H9 (cell line): ENCODE measurements around the gene CFDP1. TPM values are rescaled to one million over a fixed set of nuclear protein-coding genes. Genes with fewer than 3 reads are reported as not detected.

Experiments
- DNase-seq: peaks from one replicate; pipeline ENCODE4 v3.0.0-alpha.2; 2017
- H2AFZ ChIP-seq: one replicate; pipeline ENCODE4 v1.6.1; 2013; ENCODE audit warnings: mild to moderate bottlenecking, low read length, control low read depth, moderate library complexity
- H2AK5ac ChIP-seq: 2 replicates; pipeline ENCODE4 v1.6.1; 2013; ENCODE audit warnings: low read length, control low read depth, mixed read lengths; ENCODE audit not compliant: insufficient read length
- H2BK120ac ChIP-seq: one replicate; pipeline ENCODE4 v1.6.1; 2013; ENCODE audit warnings: low read depth, mild to moderate bottlenecking, low read length, control low read depth, inconsistent platforms; ENCODE audit not compliant: poor library complexity, severe bottlenecking
- H2BK12ac ChIP-seq: 2 replicates; pipeline ENCODE4 v1.6.1; 2013; ENCODE audit warnings: low read length, control low read depth, mixed read lengths, low read depth; ENCODE audit not compliant: insufficient read length
- H2BK15ac ChIP-seq: 2 replicates; pipeline ENCODE4 v1.6.1; 2013; ENCODE audit warnings: low read depth, low read length, control low read depth
- H2BK20ac ChIP-seq: one replicate; pipeline ENCODE4 v1.6.1; 2013; ENCODE audit warnings: low read depth, mild to moderate bottlenecking, low read length, control low read depth, inconsistent platforms; ENCODE audit not compliant: poor library complexity, severe bottlenecking
- H2BK5ac ChIP-seq: 2 replicates; pipeline ENCODE4 v1.6.1; 2013; ENCODE audit warnings: low read length, control low read depth, mixed read lengths; ENCODE audit not compliant: insufficient read length
- H3K14ac ChIP-seq: 2 replicates; pipeline ENCODE4 v1.6.1; 2013; ENCODE audit warnings: low read length, control low read depth; ENCODE audit not compliant: insufficient read depth
- H3K18ac ChIP-seq: 2 replicates; pipeline ENCODE4 v1.6.1; 2013; ENCODE audit warnings: low read depth, mild to moderate bottlenecking, mixed read lengths, low read length, control low read depth; ENCODE audit not compliant: insufficient read length
- H3K23ac ChIP-seq: 2 replicates; pipeline ENCODE4 v1.6.1; 2013; ENCODE audit warnings: low read length, control low read depth, mixed read lengths, low read depth; ENCODE audit not compliant: insufficient read length
- H3K23me2 ChIP-seq: 2 replicates; pipeline ENCODE4 v1.6.1; 2013; ENCODE audit warnings: low read depth, mild to moderate bottlenecking, mixed read lengths, low read length, control low read depth; ENCODE audit not compliant: insufficient read length, poor library complexity, severe bottlenecking
- H3K27ac ChIP-seq: 2 replicates; pipeline ENCODE4 v1.5.1; 2013; ENCODE audit warnings: low read length, control low read depth, mixed read lengths, low read depth; ENCODE audit not compliant: insufficient read length
- H3K27me3 ChIP-seq: 2 replicates; pipeline ENCODE4 v1.6.1; 2013; ENCODE audit warnings: low read length, control low read depth, inconsistent platforms; ENCODE audit not compliant: insufficient read depth
- H3K4ac ChIP-seq: 2 replicates; pipeline ENCODE4 v1.6.1; 2013; ENCODE audit warnings: low read depth, mild to moderate bottlenecking, control low read depth, inconsistent platforms, low read length, moderate library complexity
- H3K4me1 ChIP-seq: 2 replicates; pipeline ENCODE4 v1.6.1; 2013; ENCODE audit warnings: low read length, control low read depth, inconsistent platforms; ENCODE audit not compliant: insufficient read depth
- H3K4me2 ChIP-seq: 2 replicates; pipeline ENCODE4 v1.6.1; 2013; ENCODE audit warnings: low read length, control low read depth, mixed read lengths; ENCODE audit not compliant: insufficient read length, insufficient read depth
- H3K56ac ChIP-seq: 2 replicates; pipeline ENCODE4 v1.6.1; 2013; ENCODE audit warnings: low read depth, mild to moderate bottlenecking, mixed read lengths, low read length, control low read depth; ENCODE audit not compliant: insufficient read length
- H3K79me1 ChIP-seq: 2 replicates; pipeline ENCODE4 v1.6.1; 2013; ENCODE audit warnings: low read depth, mild to moderate bottlenecking, moderate library complexity, low read length, control low read depth, inconsistent platforms; ENCODE audit not compliant: insufficient read depth, poor library complexity, severe bottlenecking
- H3K79me2 ChIP-seq: 2 replicates; pipeline ENCODE4 v1.6.1; 2013; ENCODE audit warnings: low read length, control low read depth, inconsistent platforms; ENCODE audit not compliant: insufficient read depth
- H3K9ac ChIP-seq: 2 replicates; pipeline ENCODE4 v1.6.1; 2013; ENCODE audit warnings: low read length, control low read depth, mixed read lengths; ENCODE audit not compliant: insufficient read length; ENCODE audit errors: extremely low read depth
- H3K9me3 ChIP-seq: one replicate; pipeline ENCODE4 v1.6.1; 2013; ENCODE audit warnings: low read depth, low read length, inconsistent platforms; ENCODE audit not compliant: control insufficient read depth
- H3T11ph ChIP-seq: one replicate; pipeline ENCODE4 v1.6.1; 2013; ENCODE audit warnings: mild to moderate bottlenecking, low read length, control low read depth, inconsistent platforms
- H4K20me1 ChIP-seq: one replicate; pipeline ENCODE4 v1.6.1; 2013; ENCODE audit not compliant: control insufficient read depth, insufficient read length, insufficient read depth
- H4K5ac ChIP-seq: 2 replicates; pipeline ENCODE4 v1.6.1; 2013; ENCODE audit warnings: low read depth, mild to moderate bottlenecking, mixed read lengths, low read length, control low read depth; ENCODE audit not compliant: insufficient read length
- H4K8ac ChIP-seq: replicated peaks from 2 replicates; pipeline ENCODE4 v1.6.1; 2013; ENCODE audit warnings: low read length, control low read depth, mixed read lengths, low read depth; ENCODE audit not compliant: insufficient read length
- H4K91ac ChIP-seq: 2 replicates; pipeline ENCODE4 v1.6.1; 2013; ENCODE audit warnings: low read depth, mild to moderate bottlenecking, moderate library complexity, mixed read lengths, low read length, control low read depth; ENCODE audit not compliant: insufficient read length
- H3K27ac Mint-ChIP-seq, 3 experiments: 2 replicates in 2 of 3; 3 replicates in 1 of 3; pipeline ENCODE4 v1.8.0; 2020 to 2021; ENCODE audit warnings: mixed read lengths in 3 of 3, mild to moderate bottlenecking in 1 of 3, moderate library complexity in 1 of 3
- H3K27me3 Mint-ChIP-seq: 2 replicates; pipeline ENCODE4 v1.8.0; 2021; ENCODE audit warnings: low read depth, mild to moderate bottlenecking, moderate library complexity, mixed read lengths
- H3K36me3 Mint-ChIP-seq, 3 experiments: 2 replicates in 2 of 3; 3 replicates in 1 of 3; pipeline ENCODE4 v1.8.0; 2020 to 2021; ENCODE audit warnings: low read depth in 3 of 3, mixed read lengths in 3 of 3; ENCODE audit not compliant: insufficient read depth in 1 of 3
- H3K4me1 Mint-ChIP-seq, 2 experiments: 2 replicates each; pipeline ENCODE4 v1.8.0; 2020; ENCODE audit warnings: mixed read lengths in 2 of 2
- H3K4me3 Mint-ChIP-seq, 2 experiments: 2 replicates in 1 of 2; 3 replicates in 1 of 2; pipeline ENCODE4 v1.8.0; 2020 to 2021; ENCODE audit warnings: mild to moderate bottlenecking in 2 of 2, mixed read lengths in 2 of 2, moderate library complexity in 1 of 2
- H3K9me3 Mint-ChIP-seq, 2 experiments: 2 replicates in 1 of 2; 3 replicates in 1 of 2; pipeline ENCODE4 v1.8.0; 2020; ENCODE audit warnings: mild to moderate bottlenecking in 2 of 2, mixed read lengths in 2 of 2, moderate library complexity in 1 of 2
- WGBS: extraction: QIAGEN DNeasy Blood & Tissue Kit; methylation state at CpG from one replicate; pipeline ENCODE4 v1.1.7; 2013; ENCODE audit warnings: missing lambda C conversion rate, low lambda C conversion rate, mixed read lengths; ENCODE audit not compliant: insufficient read length; ENCODE audit errors: extremely low coverage; 5-methylcytosine and 5-hydroxymethylcytosine counted together
- total RNA-seq: library from RNA; stranded (reverse); gene quantifications from 2 replicates; pipeline ENCODE4 v1.2.1, GENCODE V29; 2021
- TF ChIP-seq, protein P1 (sequence below): fragments of 200-600 bp; sonication (generic); conservative IDR thresholded peaks from 3 replicates; pipeline ENCODE4 v1.8.0; 2021; ENCODE audit warnings: antibody characterized with exemption, mild to moderate bottlenecking

Gene CFDP1
- total RNA-seq, 1 experiment from 2014 or later: 89.2 TPM

DNA sequence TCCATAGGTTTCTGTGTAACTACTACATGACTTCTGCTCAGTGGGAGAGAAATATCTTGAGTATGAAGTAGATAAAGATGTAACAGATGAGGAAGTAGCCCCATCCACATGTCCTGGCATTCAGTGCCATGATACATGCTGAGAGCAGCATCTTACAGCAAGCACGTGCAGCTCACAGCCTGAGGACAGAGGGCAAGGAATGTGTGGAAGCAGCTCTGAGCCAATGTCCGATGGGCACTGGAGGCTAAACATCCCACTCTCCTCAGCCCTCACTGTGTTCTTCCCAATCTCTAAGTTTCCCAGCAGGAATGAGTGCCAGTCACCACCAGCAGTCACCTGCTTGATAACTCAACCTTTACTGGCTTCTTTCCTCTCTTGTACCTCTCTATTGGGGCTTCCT, 40.4 kb downstream of the CFDP1 start:
- no peak overlapping the region for H4K91ac ChIP-seq
- no peak overlapping the region for H3K4ac ChIP-seq
- no peak overlapping the region for H3K4me3 Mint-ChIP-seq
- no peak overlapping the region for H2AK5ac ChIP-seq
- H4K20me1 ChIP-seq: no peaks in the 10 kb centered on the region
- H3K4me1 ChIP-seq: no peaks in the 10 kb centered on the region
- H3K36me3 Mint-ChIP-seq: peaks cover 22 to 64% (median 50%) of the 10 kb centered on the region in 3 experiments; a peak in 6 of 7 replicates
- peaks cover 6 to 12% of the 10 kb centered on the region in 2 experiments for H3K4me1 Mint-ChIP-seq
- H2BK15ac ChIP-seq: no peak overlapping the region
- no peak overlapping the region for H4K5ac ChIP-seq
- no peak overlapping the region for H3K56ac ChIP-seq
- no peak overlapping the region for H2BK12ac ChIP-seq
- H3K4me2 ChIP-seq: no peak overlapping the region
- no peak overlapping the region for H3K18ac ChIP-seq
- no peaks in the 10 kb centered on the region for H3K79me2 ChIP-seq
- H4K8ac ChIP-seq: no peak overlapping the region
- H3K14ac ChIP-seq: no peak overlapping the region
- H2BK120ac ChIP-seq: no peak overlapping the region
- H2AFZ ChIP-seq: no peak overlapping the region
- no peaks in the 10 kb centered on the region for H3K23me2 ChIP-seq
- TF ChIP-seq, protein P1, sequence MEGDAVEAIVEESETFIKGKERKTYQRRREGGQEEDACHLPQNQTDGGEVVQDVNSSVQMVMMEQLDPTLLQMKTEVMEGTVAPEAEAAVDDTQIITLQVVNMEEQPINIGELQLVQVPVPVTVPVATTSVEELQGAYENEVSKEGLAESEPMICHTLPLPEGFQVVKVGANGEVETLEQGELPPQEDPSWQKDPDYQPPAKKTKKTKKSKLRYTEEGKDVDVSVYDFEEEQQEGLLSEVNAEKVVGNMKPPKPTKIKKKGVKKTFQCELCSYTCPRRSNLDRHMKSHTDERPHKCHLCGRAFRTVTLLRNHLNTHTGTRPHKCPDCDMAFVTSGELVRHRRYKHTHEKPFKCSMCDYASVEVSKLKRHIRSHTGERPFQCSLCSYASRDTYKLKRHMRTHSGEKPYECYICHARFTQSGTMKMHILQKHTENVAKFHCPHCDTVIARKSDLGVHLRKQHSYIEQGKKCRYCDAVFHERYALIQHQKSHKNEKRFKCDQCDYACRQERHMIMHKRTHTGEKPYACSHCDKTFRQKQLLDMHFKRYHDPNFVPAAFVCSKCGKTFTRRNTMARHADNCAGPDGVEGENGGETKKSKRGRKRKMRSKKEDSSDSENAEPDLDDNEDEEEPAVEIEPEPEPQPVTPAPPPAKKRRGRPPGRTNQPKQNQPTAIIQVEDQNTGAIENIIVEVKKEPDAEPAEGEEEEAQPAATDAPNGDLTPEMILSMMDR: no peak
- no peak overlapping the region for H3T11ph ChIP-seq
- H3K9me3 Mint-ChIP-seq: no peaks in the 10 kb centered on the region
- no peak overlapping the region for H2BK5ac ChIP-seq
- H2BK20ac ChIP-seq: no peak overlapping the region
- no peak overlapping the region for H3K9ac ChIP-seq
- peak overlapping the region in 1 of 3 experiments; percentile 49; a peak in 2 of 7 replicates for H3K27ac Mint-ChIP-seq
- no peaks in the 10 kb centered on the region for H3K27me3 ChIP-seq
- H3K79me1 ChIP-seq: no peaks in the 10 kb centered on the region
- DNase-seq: no peak
- H3K27me3 Mint-ChIP-seq: no peaks in the 10 kb centered on the region
- H3K27ac ChIP-seq: no peak overlapping the region
- no peak overlapping the region for H3K23ac ChIP-seq
- no peaks in the 10 kb centered on the region for H3K9me3 ChIP-seq
- WGBS: no CpG with 5 or more reads among the region's 2 CpGs
